GM12891 (cell line): ENCODE results near the gene STK10.

ENCODE experiments used
- DNase-seq: peaks from one replicate; pipeline ENCODE4 v3.0.0; 2011; ENCODE audit warnings: low spot score; ENCODE audit not compliant: insufficient read length
- FAIRE-seq: peaks from 2 replicates; lab custom pipeline; 2011; peaks lifted over from hg19 to GRCh38; lab: Jason Lieb, UNC
- PAX5 ChIP-seq: IDR thresholded peaks from 2 replicates; pipeline ENCODE4 v1.6.1; 2011; ENCODE audit warnings: low read length, moderate library complexity, mild to moderate bottlenecking; ENCODE audit not compliant: insufficient read depth, severe bottlenecking
- POLR2A ChIP-seq: IDR thresholded peaks from 2 replicates; pipeline ENCODE4 v1.6.1; 2011; ENCODE audit warnings: low read depth, low read length, control low read depth
- POLR2AphosphoS5 ChIP-seq: IDR thresholded peaks from 2 replicates; pipeline ENCODE4 v1.6.1; 2011; ENCODE audit warnings: low read depth, low read length, control low read depth
- POU2F2 ChIP-seq: IDR thresholded peaks from 2 replicates; pipeline ENCODE4 v1.6.1; 2011; ENCODE audit warnings: low read depth, mild to moderate bottlenecking, control low read depth, low read length, moderate library complexity
- SPI1 ChIP-seq: IDR thresholded peaks from 2 replicates; pipeline ENCODE4 v1.6.1; 2011; ENCODE audit warnings: low read depth, low read length, control low read depth
- TAF1 ChIP-seq: IDR thresholded peaks from 2 replicates; pipeline ENCODE4 v1.6.1; 2011; ENCODE audit warnings: low read depth, low read length, control low read depth

The STK10 gene

GRCh38 chr5:172113036-172113435, 75.0 kb downstream of the STK10 start:
- DNase-seq (no peak), FAIRE-seq (peak; percentile 81)
- TF ChIP-seq SPI1 (no peak), POU2F2 (0 out of 2 replicates have a peak, but pooled peaks have one; percentile 63), POLR2A (no peak; the same call in 1 of the 2 replicates), TAF1 (no peak), POLR2AphosphoS5 (no peak), PAX5 (no peak)

GRCh38 chr5:172111852-172112225, 76.2 kb downstream of the STK10 start:
- TF ChIP-seq POU2F2: no peak
- TF ChIP-seq TAF1: no peak
- DNase-seq (no peak), FAIRE-seq (no peak)

- DNase-seq: peak; percentile 63
- TF ChIP-seq POLR2AphosphoS5 (peak; percentile 63; the same call in 1 of the 2 replicates), SPI1 (peak; percentile 85), TAF1 (no peak), PAX5 (no peak), POLR2A (peak; percentile 69), POU2F2 (peak; percentile 87)
- peak; percentile 98 for FAIRE-seq
Observed at GRCh38 chr5:172110921-172111851, 76.8 kb downstream of the STK10 start.

GRCh38 chr5:172110260-172110815, 77.7 kb downstream of the STK10 start:
- DNase-seq (no peak), FAIRE-seq (no peak)
- TF ChIP-seq TAF1: no peak

- FAIRE-seq: no peak
- no peak for TF ChIP-seq SPI1
- no peak for TF ChIP-seq POLR2A
- TF ChIP-seq POU2F2: no peak
- TF ChIP-seq PAX5: no peak
- TF ChIP-seq TAF1: no peak
- TF ChIP-seq POLR2AphosphoS5: no peak
Observed at GRCh38 chr5:172109749-172110148, 78.3 kb downstream of the STK10 start.

GRCh38 chr5:172107571-172107970, 80.5 kb downstream of the STK10 start:
- DNase-seq (no peak), FAIRE-seq (no peak)
- TF ChIP-seq SPI1 (no peak), PAX5 (no peak), POU2F2 (no peak), POLR2A (no peak), POLR2AphosphoS5 (no peak), TAF1 (no peak)

More at GRCh38 chr5:172109749-172110148, 78.3 kb downstream of the STK10 start:
- DNase-seq: no peak

GRCh38 chr5:172106511-172107356, 81.3 kb downstream of the STK10 start:
- FAIRE-seq (peak; percentile 84), DNase-seq (peak; percentile 52)
- no peak for TF ChIP-seq POLR2AphosphoS5
- no peak for TF ChIP-seq POU2F2
- TF ChIP-seq TAF1: no peak
- no peak for TF ChIP-seq PAX5
- no peak for TF ChIP-seq SPI1
- no peak for TF ChIP-seq POLR2A

- FAIRE-seq: no peak
- TF ChIP-seq SPI1: no peak
- no peak for TF ChIP-seq TAF1
- TF ChIP-seq PAX5: no peak
- TF ChIP-seq POLR2A: no peak
- TF ChIP-seq POLR2AphosphoS5: no peak
- no peak for TF ChIP-seq POU2F2
- DNase-seq: no peak
Observed at GRCh38 chr5:172105811-172106210, 82.2 kb downstream of the STK10 start.

GRCh38 chr5:172104801-172105701, 83.0 kb downstream of the STK10 start:
- FAIRE-seq (no peak), DNase-seq (no peak)
- no peak for TF ChIP-seq POLR2A
